Heart left ventricle (tissue), 13 donors: Measurements from ENCODE around the gene DNAJC10.

ENCODE experiments used
- POLR2A ChIP-seq, 2 donors: fragments of 450-650 bp; IDR thresholded peaks; one replicate each; pipeline ENCODE4 v1.6.1; 2017; ENCODE audit warnings: antibody characterized with exemption in 2 of 2, mild to moderate bottlenecking in 2 of 2, moderate library complexity in 2 of 2
- TF ChIP-seq, protein P1 (sequence below), 12 donors: fragments of 200-600 bp; sonication (generic) in 4 of 12; IDR thresholded peaks; one replicate each; pipeline versions ENCODE4 v1.5.0 to v1.8.0; 2018 to 2022; ENCODE audit warnings: antibody characterized with exemption in 12 of 12, mild to moderate bottlenecking in 5 of 12
- donor health status: ischemic (EF 13 %, LVEDD 7.1; RV severe dilation, severe dysfunction).
- donor health status: DM: no; HTN: yes; CAD: no.
- donor health status: DM: no; HTN: no; CAD: no.
- donor health status: ischemic (EF 25% LVEDD 6.9; RV normal size, moderate dysfunction).
- donor health status: ischemic (EF 25% LVEDD 5.7; RV mildly dilated, moderate dysfunction).
- donor health status: ischemic (EF 35%, LVEDD 5.7; RV mildly dilated, moderate dysfunction).
- donor health status: nonischemic (EF 11% LVEDD 7.7; RV severe dilation, severe dysfunction).
- donor health status: DM: yes; HTN: yes; CAD: no.
- donor health status: PGD.
- donor health status: ischemic (EF 29% LVEDD 5.4; RV normal size, mild dysfunction).
- donor health status: nonischemic (EF 23%, LVEDD 6.1; RV moderate dilation, normal function).

DNA sequence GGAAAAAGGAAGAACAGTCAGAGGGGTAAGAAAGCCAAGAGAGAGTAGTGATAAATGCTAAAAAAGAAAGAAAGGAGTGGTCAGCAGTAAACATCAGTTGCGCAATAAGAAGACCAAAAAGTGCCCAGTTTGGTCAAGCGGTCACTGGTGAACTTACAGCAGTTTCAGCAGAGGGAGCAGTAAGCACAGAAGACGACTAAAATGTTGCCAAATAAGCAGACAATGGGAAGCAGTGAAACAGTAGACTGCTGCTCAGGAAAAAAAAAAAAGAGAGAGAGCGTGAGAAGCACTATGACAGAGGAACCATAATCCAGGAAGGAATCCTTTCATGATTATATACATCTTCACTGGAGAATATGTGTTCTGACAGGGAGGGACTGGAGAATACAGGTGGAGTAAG is 45.8 kb downstream of the DNAJC10 start:
- TF ChIP-seq, protein P1, sequence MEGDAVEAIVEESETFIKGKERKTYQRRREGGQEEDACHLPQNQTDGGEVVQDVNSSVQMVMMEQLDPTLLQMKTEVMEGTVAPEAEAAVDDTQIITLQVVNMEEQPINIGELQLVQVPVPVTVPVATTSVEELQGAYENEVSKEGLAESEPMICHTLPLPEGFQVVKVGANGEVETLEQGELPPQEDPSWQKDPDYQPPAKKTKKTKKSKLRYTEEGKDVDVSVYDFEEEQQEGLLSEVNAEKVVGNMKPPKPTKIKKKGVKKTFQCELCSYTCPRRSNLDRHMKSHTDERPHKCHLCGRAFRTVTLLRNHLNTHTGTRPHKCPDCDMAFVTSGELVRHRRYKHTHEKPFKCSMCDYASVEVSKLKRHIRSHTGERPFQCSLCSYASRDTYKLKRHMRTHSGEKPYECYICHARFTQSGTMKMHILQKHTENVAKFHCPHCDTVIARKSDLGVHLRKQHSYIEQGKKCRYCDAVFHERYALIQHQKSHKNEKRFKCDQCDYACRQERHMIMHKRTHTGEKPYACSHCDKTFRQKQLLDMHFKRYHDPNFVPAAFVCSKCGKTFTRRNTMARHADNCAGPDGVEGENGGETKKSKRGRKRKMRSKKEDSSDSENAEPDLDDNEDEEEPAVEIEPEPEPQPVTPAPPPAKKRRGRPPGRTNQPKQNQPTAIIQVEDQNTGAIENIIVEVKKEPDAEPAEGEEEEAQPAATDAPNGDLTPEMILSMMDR (IDR thresholded peaks at IDR 0.05) = peak in 5 of 12 donors; percentile 21 to 42 (median 26)
- TF ChIP-seq POLR2A (IDR thresholded peaks at IDR 0.05) = no peak
